GM19324 (cell line): ENCODE data around the gene CDK12.

Source experiments
- ATAC-seq: cut with Tn5 transposase; IDR thresholded peaks from one replicate; pipeline ENCODE4 v1.9.1; 2021; ENCODE audit warnings: mild to moderate bottlenecking, moderate library complexity; ENCODE audit not compliant: unreplicated experiment, low FRiP score

CDK12 gene

DNA sequence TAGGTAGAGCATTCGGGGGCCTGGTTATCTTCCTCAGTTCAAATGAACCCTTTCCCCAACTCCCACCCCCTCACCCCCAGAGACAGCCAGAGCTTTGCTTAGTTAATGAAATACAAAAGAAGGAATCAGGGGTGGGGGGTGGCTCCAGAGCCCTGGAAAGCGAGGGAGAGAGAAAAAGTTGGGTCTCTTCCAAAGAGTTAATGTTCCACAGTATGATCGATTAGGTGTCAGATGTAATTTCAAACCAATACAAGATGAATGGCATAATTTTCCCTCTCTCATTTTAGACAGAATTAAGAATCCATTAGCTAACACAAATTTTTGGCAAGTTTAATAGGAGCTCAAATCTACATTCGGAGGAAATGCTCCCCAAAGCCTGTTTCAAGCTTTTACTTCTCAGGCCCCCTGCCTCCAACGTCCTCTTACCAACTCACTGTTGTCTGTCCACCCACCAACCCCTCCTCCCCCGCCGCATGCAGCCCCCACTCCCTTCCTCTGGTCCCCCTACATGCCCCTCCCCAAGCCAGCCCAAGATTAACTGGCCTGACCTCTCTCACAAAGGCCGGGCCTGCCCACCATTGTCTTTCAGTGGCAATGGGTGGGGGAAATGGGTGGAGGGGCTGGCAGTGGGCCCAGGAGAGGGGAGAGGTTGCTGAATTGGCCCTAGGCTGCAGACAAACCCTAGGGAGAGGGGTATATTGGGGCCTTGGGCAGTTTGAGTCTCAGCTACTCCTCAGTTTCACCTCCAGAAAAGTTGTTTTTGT, 118.2 kb downstream of the CDK12 start:
- ATAC-seq = no peak

- no peak for ATAC-seq
Observed at GRCh38 chr17:39580082-39580468, 118.8 kb downstream of the CDK12 start.

- ATAC-seq = no peak
Observed at GRCh38 chr17:39581071-39581758, 119.9 kb downstream of the CDK12 start.

DNA sequence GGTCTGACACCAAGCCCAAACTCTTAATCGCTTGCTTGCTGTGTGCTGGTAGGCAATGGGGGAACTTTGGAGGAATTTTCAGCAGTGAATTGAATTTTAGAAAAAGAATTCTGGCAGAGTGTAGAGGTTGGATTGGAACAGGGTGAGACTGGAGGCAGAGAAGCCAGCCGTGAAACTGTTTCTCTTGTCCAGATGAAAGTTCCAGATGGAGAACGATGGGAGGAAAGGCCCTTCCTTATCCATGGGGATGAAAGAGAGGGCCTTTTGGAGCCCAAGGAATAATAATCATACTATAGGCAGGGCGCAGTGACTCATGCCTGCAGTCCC, 120.4 kb downstream of the CDK12 start:
- no peak for ATAC-seq

DNA sequence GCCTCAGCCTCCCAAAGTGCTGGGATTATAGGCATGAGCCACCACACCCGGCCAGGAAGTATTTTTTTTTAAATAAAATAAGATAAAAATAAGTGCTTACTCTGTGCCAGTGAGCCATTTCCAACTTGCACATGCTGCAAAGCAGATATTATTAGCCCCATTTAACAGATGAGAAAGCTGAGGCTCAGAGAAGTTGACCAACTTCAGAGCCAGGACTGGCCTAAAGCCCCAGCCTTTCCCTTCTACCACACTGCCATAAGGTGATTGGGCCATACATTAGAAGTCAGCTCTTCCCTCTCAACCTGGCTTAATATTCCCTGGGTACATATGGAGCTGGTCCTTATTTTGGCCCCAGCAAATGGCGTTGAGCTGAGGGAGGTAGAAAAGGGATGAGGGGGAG, 121.4 kb downstream of the CDK12 start:
- no peak for ATAC-seq
